H9 (cell line): ENCODE data around the gene MYH14. TPM values are rescaled to one million over a fixed set of nuclear protein-coding genes. Genes with fewer than 3 reads are reported as not detected.

Source experiments
- DNase-seq: peaks from one replicate; pipeline ENCODE4 v3.0.0-alpha.2; 2017
- H2AFZ ChIP-seq: one replicate; pipeline ENCODE4 v1.6.1; 2013; ENCODE audit warnings: mild to moderate bottlenecking, low read length, control low read depth, moderate library complexity
- H2AK5ac ChIP-seq: 2 replicates; pipeline ENCODE4 v1.6.1; 2013; ENCODE audit warnings: low read length, control low read depth, mixed read lengths; ENCODE audit not compliant: insufficient read length
- H2BK120ac ChIP-seq: one replicate; pipeline ENCODE4 v1.6.1; 2013; ENCODE audit warnings: low read depth, mild to moderate bottlenecking, low read length, control low read depth, inconsistent platforms; ENCODE audit not compliant: poor library complexity, severe bottlenecking
- H2BK12ac ChIP-seq: 2 replicates; pipeline ENCODE4 v1.6.1; 2013; ENCODE audit warnings: low read length, control low read depth, mixed read lengths, low read depth; ENCODE audit not compliant: insufficient read length
- H2BK15ac ChIP-seq: 2 replicates; pipeline ENCODE4 v1.6.1; 2013; ENCODE audit warnings: low read depth, low read length, control low read depth
- H2BK20ac ChIP-seq: one replicate; pipeline ENCODE4 v1.6.1; 2013; ENCODE audit warnings: low read depth, mild to moderate bottlenecking, low read length, control low read depth, inconsistent platforms; ENCODE audit not compliant: poor library complexity, severe bottlenecking
- H2BK5ac ChIP-seq: 2 replicates; pipeline ENCODE4 v1.6.1; 2013; ENCODE audit warnings: low read length, control low read depth, mixed read lengths; ENCODE audit not compliant: insufficient read length
- H3K14ac ChIP-seq: 2 replicates; pipeline ENCODE4 v1.6.1; 2013; ENCODE audit warnings: low read length, control low read depth; ENCODE audit not compliant: insufficient read depth
- H3K18ac ChIP-seq: 2 replicates; pipeline ENCODE4 v1.6.1; 2013; ENCODE audit warnings: low read depth, mild to moderate bottlenecking, mixed read lengths, low read length, control low read depth; ENCODE audit not compliant: insufficient read length
- H3K23ac ChIP-seq: 2 replicates; pipeline ENCODE4 v1.6.1; 2013; ENCODE audit warnings: low read length, control low read depth, mixed read lengths, low read depth; ENCODE audit not compliant: insufficient read length
- H3K23me2 ChIP-seq: 2 replicates; pipeline ENCODE4 v1.6.1; 2013; ENCODE audit warnings: low read depth, mild to moderate bottlenecking, mixed read lengths, low read length, control low read depth; ENCODE audit not compliant: insufficient read length, poor library complexity, severe bottlenecking
- H3K27ac ChIP-seq: 2 replicates; pipeline ENCODE4 v1.5.1; 2013; ENCODE audit warnings: low read length, control low read depth, mixed read lengths, low read depth; ENCODE audit not compliant: insufficient read length
- H3K27me3 ChIP-seq: 2 replicates; pipeline ENCODE4 v1.6.1; 2013; ENCODE audit warnings: low read length, control low read depth, inconsistent platforms; ENCODE audit not compliant: insufficient read depth
- H3K4ac ChIP-seq: 2 replicates; pipeline ENCODE4 v1.6.1; 2013; ENCODE audit warnings: low read depth, mild to moderate bottlenecking, control low read depth, inconsistent platforms, low read length, moderate library complexity
- H3K4me1 ChIP-seq: 2 replicates; pipeline ENCODE4 v1.6.1; 2013; ENCODE audit warnings: low read length, control low read depth, inconsistent platforms; ENCODE audit not compliant: insufficient read depth
- H3K4me2 ChIP-seq: 2 replicates; pipeline ENCODE4 v1.6.1; 2013; ENCODE audit warnings: low read length, control low read depth, mixed read lengths; ENCODE audit not compliant: insufficient read length, insufficient read depth
- H3K56ac ChIP-seq: 2 replicates; pipeline ENCODE4 v1.6.1; 2013; ENCODE audit warnings: low read depth, mild to moderate bottlenecking, mixed read lengths, low read length, control low read depth; ENCODE audit not compliant: insufficient read length
- H3K79me1 ChIP-seq: 2 replicates; pipeline ENCODE4 v1.6.1; 2013; ENCODE audit warnings: low read depth, mild to moderate bottlenecking, moderate library complexity, low read length, control low read depth, inconsistent platforms; ENCODE audit not compliant: insufficient read depth, poor library complexity, severe bottlenecking
- H3K79me2 ChIP-seq: 2 replicates; pipeline ENCODE4 v1.6.1; 2013; ENCODE audit warnings: low read length, control low read depth, inconsistent platforms; ENCODE audit not compliant: insufficient read depth
- H3K9ac ChIP-seq: 2 replicates; pipeline ENCODE4 v1.6.1; 2013; ENCODE audit warnings: low read length, control low read depth, mixed read lengths; ENCODE audit not compliant: insufficient read length; ENCODE audit errors: extremely low read depth
- H3K9me3 ChIP-seq: one replicate; pipeline ENCODE4 v1.6.1; 2013; ENCODE audit warnings: low read depth, low read length, inconsistent platforms; ENCODE audit not compliant: control insufficient read depth
- H3T11ph ChIP-seq: one replicate; pipeline ENCODE4 v1.6.1; 2013; ENCODE audit warnings: mild to moderate bottlenecking, low read length, control low read depth, inconsistent platforms
- H4K20me1 ChIP-seq: one replicate; pipeline ENCODE4 v1.6.1; 2013; ENCODE audit not compliant: control insufficient read depth, insufficient read length, insufficient read depth
- H4K5ac ChIP-seq: 2 replicates; pipeline ENCODE4 v1.6.1; 2013; ENCODE audit warnings: low read depth, mild to moderate bottlenecking, mixed read lengths, low read length, control low read depth; ENCODE audit not compliant: insufficient read length
- H4K8ac ChIP-seq: replicated peaks from 2 replicates; pipeline ENCODE4 v1.6.1; 2013; ENCODE audit warnings: low read length, control low read depth, mixed read lengths, low read depth; ENCODE audit not compliant: insufficient read length
- H4K91ac ChIP-seq: 2 replicates; pipeline ENCODE4 v1.6.1; 2013; ENCODE audit warnings: low read depth, mild to moderate bottlenecking, moderate library complexity, mixed read lengths, low read length, control low read depth; ENCODE audit not compliant: insufficient read length
- H3K27ac Mint-ChIP-seq, 3 experiments: 2 replicates in 2 of 3; 3 replicates in 1 of 3; pipeline ENCODE4 v1.8.0; 2020 to 2021; ENCODE audit warnings: mixed read lengths in 3 of 3, mild to moderate bottlenecking in 1 of 3, moderate library complexity in 1 of 3
- H3K27me3 Mint-ChIP-seq: 2 replicates; pipeline ENCODE4 v1.8.0; 2021; ENCODE audit warnings: low read depth, mild to moderate bottlenecking, moderate library complexity, mixed read lengths
- H3K36me3 Mint-ChIP-seq, 3 experiments: 2 replicates in 2 of 3; 3 replicates in 1 of 3; pipeline ENCODE4 v1.8.0; 2020 to 2021; ENCODE audit warnings: low read depth in 3 of 3, mixed read lengths in 3 of 3; ENCODE audit not compliant: insufficient read depth in 1 of 3
- H3K4me1 Mint-ChIP-seq, 2 experiments: 2 replicates each; pipeline ENCODE4 v1.8.0; 2020; ENCODE audit warnings: mixed read lengths in 2 of 2
- H3K4me3 Mint-ChIP-seq, 2 experiments: 2 replicates in 1 of 2; 3 replicates in 1 of 2; pipeline ENCODE4 v1.8.0; 2020 to 2021; ENCODE audit warnings: mild to moderate bottlenecking in 2 of 2, mixed read lengths in 2 of 2, moderate library complexity in 1 of 2
- H3K9me3 Mint-ChIP-seq, 2 experiments: 2 replicates in 1 of 2; 3 replicates in 1 of 2; pipeline ENCODE4 v1.8.0; 2020; ENCODE audit warnings: mild to moderate bottlenecking in 2 of 2, mixed read lengths in 2 of 2, moderate library complexity in 1 of 2
- CTCF ChIP-seq: fragments of 200-600 bp; sonication (generic); conservative IDR thresholded peaks from 3 replicates; pipeline ENCODE4 v1.8.0; 2021; ENCODE audit warnings: antibody characterized with exemption, mild to moderate bottlenecking
- WGBS: extraction: QIAGEN DNeasy Blood & Tissue Kit; methylation state at CpG from one replicate; pipeline ENCODE4 v1.1.7; 2013; ENCODE audit warnings: missing lambda C conversion rate, low lambda C conversion rate, mixed read lengths; ENCODE audit not compliant: insufficient read length; ENCODE audit errors: extremely low coverage; 5-methylcytosine and 5-hydroxymethylcytosine counted together
- total RNA-seq: library from RNA; stranded (reverse); gene quantifications from 2 replicates; pipeline ENCODE4 v1.2.1, GENCODE V29; 2021

Gene MYH14
- total RNA-seq, 1 experiment from 2014 or later: 27.7 TPM

- H2BK15ac ChIP-seq: no peak overlapping the region
- H3K18ac ChIP-seq: no peak overlapping the region
- no peaks in the 10 kb centered on the region for H4K20me1 ChIP-seq
- H2AK5ac ChIP-seq: no peak overlapping the region
- no peak overlapping the region for H4K8ac ChIP-seq
- no peak overlapping the region for H4K5ac ChIP-seq
- no peak overlapping the region for H3K27ac ChIP-seq
- H2AFZ ChIP-seq: no peak overlapping the region
- no peak overlapping the region for H3K4me2 ChIP-seq
- H3K79me2 ChIP-seq: no peaks in the 10 kb centered on the region
- Mint-ChIP-seq H3K27me3 (peaks cover 28% of the 10 kb centered on the region), H3K4me1 (peaks cover 17 to 31% of the 10 kb centered on the region in 2 experiments), H3K4me3 (0 out of 5 replicates have a peak overlapping the region, but pooled peaks of 1 of the 2 experiments have one; percentile 9), H3K9me3 (peaks cover 0 to 6% of the 10 kb centered on the region in 2 experiments; a peak in 1 of 5 replicates), H3K36me3 (no peaks in the 10 kb centered on the region), H3K27ac (no peak overlapping the region)
- no peak overlapping the region for H3K56ac ChIP-seq
- H2BK120ac ChIP-seq: no peak overlapping the region
- no peak overlapping the region; the same call in 1 of the 2 replicates for H3K14ac ChIP-seq
- no peak overlapping the region for H3K23ac ChIP-seq
- TF ChIP-seq CTCF: peak; percentile 68
- H3K9ac ChIP-seq: no peak overlapping the region
- H2BK12ac ChIP-seq: no peak overlapping the region
- H3K9me3 ChIP-seq: peaks cover 5% of the 10 kb centered on the region
- no peak overlapping the region for H2BK5ac ChIP-seq
- no peaks in the 10 kb centered on the region for H3K4me1 ChIP-seq
- H3K79me1 ChIP-seq: no peaks in the 10 kb centered on the region
- no peak overlapping the region for H3T11ph ChIP-seq
- H4K91ac ChIP-seq: no peak overlapping the region
- WGBS: no CpG with 5 or more reads among the region's 8 CpGs
- no peaks in the 10 kb centered on the region for H3K27me3 ChIP-seq
- H3K23me2 ChIP-seq: no peaks in the 10 kb centered on the region
- DNase-seq: peak; percentile 40
- H3K4ac ChIP-seq: no peak overlapping the region
- H2BK20ac ChIP-seq: no peak overlapping the region
Measured at GRCh38 chr19:50155520-50156109, 47.8 kb upstream of the MYH14 start.
